DMS79 treated with DMSO at 0.1 percent for 48 hours (cell line): Measurements from ENCODE around the gene RHNO1.
A peak's percentile ranks its signal among the peaks of the same experiment; 100 is the strongest.

Experiments used
- DNase-seq: peaks from one replicate; lab custom pipeline; 2025; lab: John Stamatoyannopoulos, UW

RHNO1 gene

DNA sequence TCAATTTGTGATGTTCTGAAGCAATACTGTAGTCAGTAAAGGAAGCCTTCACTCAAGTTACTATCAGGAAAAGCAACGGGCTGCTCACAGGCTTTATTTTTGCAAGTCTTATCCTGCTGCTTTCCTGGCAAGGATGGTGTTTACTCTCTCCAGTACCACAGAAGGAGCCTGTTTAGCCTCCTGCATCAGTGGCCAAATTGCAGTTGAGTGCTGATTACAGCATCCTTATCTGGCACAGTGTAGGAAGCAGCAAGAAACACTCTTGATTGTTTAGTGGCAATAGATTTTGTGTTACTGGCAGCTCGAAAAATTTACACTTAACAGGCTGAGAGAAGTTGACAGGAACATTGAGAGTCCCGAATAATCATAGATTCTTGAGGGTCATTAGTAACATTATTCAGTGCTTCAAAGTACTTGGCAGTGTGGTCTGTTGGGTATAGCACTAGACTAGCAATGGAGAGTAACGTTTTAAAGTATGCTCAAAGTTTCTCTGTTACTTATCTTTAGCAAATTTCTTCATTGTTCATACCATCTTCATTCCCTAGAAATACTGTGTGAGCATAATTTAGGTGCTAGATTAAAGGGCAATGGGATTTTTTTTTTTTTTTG lies 25.4 kb downstream of the RHNO1 start:
- peak; percentile 96 for DNase-seq

DNA sequence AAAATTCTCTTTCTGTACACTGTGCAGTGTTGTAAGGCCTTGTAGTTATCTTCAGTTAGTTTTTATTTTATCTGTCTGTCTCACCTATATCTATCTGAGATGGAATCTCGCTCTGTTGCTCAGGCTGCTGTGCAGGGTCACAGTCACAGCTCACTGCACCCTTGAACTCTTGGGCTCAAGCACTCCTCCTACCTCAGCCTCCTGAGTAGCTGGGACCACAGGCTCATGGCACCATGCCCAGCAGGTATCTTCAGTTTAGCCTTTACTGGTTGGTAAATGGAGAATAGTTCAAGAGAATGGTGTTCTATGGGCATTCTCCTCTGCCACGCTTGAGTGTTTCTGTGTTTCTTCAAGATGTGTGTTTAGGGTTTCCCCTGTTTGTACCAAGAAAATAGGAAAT lies 27.2 kb downstream of the RHNO1 start:
- peak; percentile 92 for DNase-seq

DNA sequence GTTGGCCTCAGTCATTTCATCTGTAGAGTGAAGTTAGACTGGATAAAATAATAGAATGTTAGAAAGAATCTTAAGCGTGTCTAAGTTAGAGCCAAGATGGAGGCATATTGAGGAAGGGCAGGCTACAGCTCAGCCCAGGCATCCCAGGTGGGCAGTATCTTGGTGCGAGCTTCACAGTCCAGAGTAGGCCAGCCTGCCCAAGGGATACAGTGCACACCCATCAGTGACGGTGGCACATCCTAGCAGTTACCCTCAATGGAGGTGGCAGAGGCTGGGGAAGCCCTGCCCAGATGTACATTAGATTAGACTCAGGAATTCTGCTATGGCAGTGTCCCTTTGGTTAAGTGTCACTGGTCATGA lies 35.2 kb downstream of the RHNO1 start:
- DNase-seq, result no peak

DNA sequence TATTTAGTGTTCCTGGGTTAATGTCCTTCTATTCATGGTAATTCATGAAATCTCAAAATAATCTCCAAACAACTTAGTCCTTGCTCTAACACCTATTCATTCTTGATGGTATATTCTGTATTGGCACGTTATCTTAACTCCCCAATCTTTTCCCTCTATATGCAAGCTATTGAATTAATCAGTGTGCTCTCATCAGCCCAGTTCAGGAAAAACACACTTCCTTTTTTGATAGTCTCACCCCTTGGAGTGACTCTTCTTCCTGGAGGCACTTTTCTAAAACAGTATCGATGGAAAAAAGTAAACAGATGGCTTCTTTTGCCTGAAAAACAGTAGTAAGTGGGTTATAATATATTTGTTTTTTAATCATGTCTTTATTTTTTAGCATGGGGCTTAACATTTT lies 42.2 kb downstream of the RHNO1 start:
- DNase-seq, result no peak

DNA sequence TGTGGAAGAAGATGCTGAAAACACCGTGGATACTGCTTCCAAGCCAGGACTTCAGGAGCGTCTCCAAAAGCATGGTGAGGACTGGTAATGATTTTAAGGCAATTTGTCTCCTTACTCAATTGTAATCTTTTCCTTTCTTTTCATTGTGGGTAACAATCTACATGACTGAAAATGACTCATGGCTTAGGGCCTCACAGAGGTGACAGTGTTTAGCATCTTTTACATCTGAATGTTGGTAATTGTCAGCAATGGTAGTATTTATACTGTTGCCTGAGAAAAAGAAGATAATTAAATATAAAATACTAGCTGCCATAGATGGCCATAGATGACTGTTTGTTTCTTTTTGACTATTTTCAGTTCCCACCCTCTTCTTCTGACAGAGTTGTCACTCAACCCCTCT lies 45.3 kb downstream of the RHNO1 start:
- no peak for DNase-seq

DNA sequence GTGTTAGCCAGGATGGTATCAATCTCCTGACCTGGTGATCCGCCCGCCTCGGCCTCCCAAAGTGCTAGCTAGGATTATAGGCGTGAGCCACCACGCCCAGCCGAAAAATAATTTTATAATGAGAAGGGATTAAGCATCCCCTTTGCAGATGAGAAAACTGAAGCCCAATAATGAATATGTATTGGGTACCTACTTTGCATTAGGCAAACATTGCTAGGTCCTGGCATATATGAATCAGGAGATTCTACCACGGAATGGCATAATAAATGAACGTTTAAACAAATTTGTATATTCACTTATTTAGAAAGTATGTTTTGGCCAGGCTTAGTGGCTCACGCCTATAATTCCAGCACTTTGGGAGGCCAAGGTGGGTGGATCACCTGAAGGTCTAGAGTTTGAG lies 46.0 kb downstream of the RHNO1 start:
- no peak for DNase-seq

DNA sequence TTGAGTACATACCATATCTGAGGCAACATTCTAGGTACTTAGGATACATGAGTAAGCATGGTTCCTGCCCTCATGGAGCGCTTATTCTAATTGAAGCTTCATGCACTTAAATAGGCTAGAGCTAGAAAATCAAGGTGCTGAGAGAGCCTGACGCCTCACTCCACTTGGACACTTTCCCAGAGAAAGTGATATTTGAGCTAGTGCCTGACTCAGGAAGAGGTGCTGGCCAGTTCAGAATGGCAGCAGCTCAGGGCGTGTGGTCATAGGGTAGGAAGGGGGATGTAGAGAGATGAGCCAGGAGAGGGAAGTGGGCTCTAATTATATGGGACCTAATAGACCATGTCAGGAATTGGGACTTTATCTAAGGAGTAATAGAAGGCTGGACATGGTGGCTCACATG lies 47.0 kb downstream of the RHNO1 start:
- DNase-seq, result no peak

DNA sequence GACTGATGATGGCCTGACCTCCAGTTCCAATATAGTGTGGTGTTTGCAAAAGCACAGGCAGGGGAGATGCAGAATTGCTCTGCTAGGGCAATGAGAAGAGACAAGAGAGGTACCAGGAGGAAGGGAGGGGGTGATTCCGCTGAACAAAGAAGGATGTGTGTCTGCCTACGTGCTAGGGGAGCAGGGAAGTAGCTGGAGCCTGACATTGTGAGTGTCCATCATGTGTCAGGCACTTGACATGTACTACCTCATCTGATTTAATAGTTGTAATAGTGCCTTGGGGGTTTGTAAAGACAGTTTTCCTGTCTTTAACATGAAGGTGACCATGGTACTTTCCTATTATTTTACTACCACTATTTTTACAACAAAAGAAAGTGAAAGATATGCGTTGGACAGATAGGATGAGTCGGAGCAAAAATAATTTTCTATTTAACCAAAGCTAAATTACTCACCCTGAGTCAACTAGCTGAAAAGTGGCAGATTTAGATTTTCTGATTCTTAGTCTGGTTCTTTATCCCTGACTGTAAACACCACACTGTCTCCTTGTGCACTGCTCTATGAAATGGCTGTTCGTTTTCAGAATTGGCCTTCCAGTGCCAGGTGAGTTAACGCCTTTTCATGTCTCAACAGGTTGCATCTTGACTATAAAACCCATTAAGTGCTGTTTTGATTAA lies 48.4 kb downstream of the RHNO1 start:
- DNase-seq, result peak; percentile 20

DNA sequence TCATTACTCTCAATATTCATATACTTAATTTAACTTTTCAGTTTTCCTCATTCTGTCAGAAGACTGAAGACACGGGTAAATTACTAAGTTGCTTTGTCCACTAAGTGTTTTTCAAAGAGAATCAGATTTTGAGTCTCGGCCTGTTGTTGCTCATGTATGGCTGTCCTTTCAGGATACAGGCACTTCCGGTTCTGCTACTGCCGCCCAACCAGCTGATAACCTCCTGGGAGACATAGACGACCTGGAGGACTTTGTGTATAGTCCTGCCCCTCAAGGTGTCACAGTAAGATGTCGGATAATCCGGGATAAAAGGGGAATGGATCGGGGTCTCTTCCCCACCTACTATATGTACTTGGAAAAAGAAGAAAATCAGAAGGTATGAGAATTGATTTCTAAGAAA lies 53.8 kb downstream of the RHNO1 start:
- no peak for DNase-seq

DNA sequence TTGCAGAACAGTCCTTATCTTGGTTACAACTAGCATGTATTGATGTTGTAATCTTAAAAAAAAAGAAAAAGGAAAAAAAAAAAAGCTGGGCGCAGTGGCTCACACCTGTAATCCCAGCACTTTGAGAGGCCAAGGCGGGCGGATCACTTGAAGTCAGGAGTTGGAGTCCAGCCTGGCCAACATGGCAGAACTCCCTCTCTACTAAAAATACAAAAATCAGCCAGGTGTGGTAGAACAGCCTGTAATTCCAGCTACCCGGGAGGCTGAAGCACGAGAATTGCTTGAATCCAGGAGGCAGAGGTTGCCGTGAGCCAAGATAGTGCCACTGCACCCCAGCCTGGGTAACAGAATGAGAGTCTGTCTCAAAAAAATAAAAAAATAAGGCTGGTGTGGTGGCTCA lies 56.6 kb downstream of the RHNO1 start:
- no peak for DNase-seq

DNA sequence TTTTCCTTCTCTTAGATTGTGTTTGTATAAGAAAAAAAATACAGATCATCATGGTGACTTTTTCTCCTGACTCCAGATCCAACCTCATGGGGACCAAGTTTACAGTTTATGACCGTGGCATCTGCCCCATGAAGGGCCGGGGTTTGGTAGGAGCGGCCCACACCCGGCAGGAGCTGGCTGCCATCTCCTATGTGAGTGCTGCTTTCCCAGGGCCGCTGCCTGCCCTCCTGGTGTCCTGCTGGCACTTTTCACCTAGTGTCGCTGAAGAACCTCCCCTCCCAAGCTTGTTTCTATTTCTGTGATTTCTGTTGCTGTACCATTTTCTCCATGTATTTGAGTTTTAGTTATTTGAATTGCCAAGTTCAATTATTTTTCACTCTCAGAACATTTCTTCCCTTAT lies 57.3 kb downstream of the RHNO1 start:
- DNase-seq, result no peak

DNA sequence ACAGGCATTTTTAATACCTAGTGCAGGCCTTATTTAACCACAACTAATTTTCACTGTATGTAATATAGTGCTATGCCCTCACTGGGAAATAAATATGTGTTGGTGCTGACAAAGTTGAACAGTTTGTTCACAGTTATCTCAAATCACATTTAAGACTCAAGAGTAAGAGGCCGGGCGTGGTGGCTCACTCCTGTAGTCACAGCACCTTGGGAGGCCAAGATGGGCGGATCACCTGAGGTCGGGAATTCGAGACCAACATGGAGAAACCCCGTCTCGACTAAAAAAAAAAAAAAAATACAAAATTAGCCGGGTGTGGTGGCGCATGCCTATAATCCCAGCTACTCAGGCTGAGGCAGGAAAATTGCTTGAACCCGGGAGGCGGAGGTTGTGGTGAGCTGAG lies 59.3 kb downstream of the RHNO1 start:
- no peak for DNase-seq

DNA sequence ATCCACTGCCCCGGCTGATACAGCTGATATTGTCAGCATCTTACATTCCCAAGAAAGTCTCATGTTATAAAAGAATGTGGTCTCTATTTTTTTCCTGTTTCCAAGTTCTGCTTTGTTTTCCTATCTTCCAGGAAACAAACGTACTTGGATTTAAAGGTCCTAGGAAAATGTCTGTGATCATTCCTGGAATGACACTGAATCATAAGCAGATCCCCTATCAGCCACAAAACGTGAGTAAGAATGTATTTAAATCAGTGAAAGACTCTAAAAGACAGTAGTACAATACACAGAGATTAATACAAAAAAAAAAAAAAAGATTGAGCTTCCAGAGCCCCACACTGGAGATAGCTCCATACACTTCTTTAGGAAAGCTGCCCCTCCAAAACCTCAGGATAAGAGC lies 60.5 kb downstream of the RHNO1 start:
- no peak for DNase-seq
